Measurements from ENCODE around the gene CYP8B1.

Gene CYP8B1

GRCh38 chr3:42875325-42876151 lies at the start of gene CYP8B1:
TSS of gene CYP8B1 (minus strand) at chr3:42875879. CDS start at chr3:42875816, 63 bp downstream.
- DNase-seq: no peak

- DNase-seq: no peak
These were observed 47.9 kb upstream of the CYP8B1 start for GRCh38 chr3:42923606-42924005.

- no peak for DNase-seq
These were observed 39.3 kb upstream of the CYP8B1 start for GRCh38 chr3:42914771-42915515.

- no peak for DNase-seq
These were observed 35.9 kb upstream of the CYP8B1 start for GRCh38 chr3:42911551-42911950.

GRCh38 chr3:42908675-42909074 lies 33.0 kb upstream of the CYP8B1 start:
- DNase-seq: no peak

GRCh38 chr3:42906848-42907183 lies 31.1 kb upstream of the CYP8B1 start:
- no peak for DNase-seq

GRCh38 chr3:42906070-42906847 lies 30.6 kb upstream of the CYP8B1 start, which contains the start of gene ZNF662:
TSS of gene ZNF662 (plus strand) at chr3:42906142. CDS start at chr3:42908115, 1,973 bp downstream.
- DNase-seq: no peak

GRCh38 chr3:42905740-42906069 lies 30.0 kb upstream of the CYP8B1 start:
- DNase-seq: no peak

- no peak for DNase-seq
These were observed 28.4 kb upstream of the CYP8B1 start for GRCh38 chr3:42904076-42904475.

GRCh38 chr3:42902257-42902656 lies 26.6 kb upstream of the CYP8B1 start:
- DNase-seq: no peak

- DNase-seq: no peak
These were observed 25.4 kb upstream of the CYP8B1 start for GRCh38 chr3:42901073-42901415.

GRCh38 chr3:42900226-42901072 lies 24.8 kb upstream of the CYP8B1 start:
- DNase-seq: no peak

- no peak for DNase-seq
These were observed 23.4 kb upstream of the CYP8B1 start for GRCh38 chr3:42898896-42899675.

GRCh38 chr3:42895580-42895868 lies 19.8 kb upstream of the CYP8B1 start:
- no peak for DNase-seq

- no peak for DNase-seq
These were observed 19.3 kb upstream of the CYP8B1 start for GRCh38 chr3:42894698-42895579.

- DNase-seq: no peak
These were observed 17.1 kb upstream of the CYP8B1 start for GRCh38 chr3:42892807-42893206.

- DNase-seq: no peak
These were observed 16.5 kb upstream of the CYP8B1 start for GRCh38 chr3:42892169-42892568.

GRCh38 chr3:42891042-42891441 lies 15.4 kb upstream of the CYP8B1 start:
- no peak for DNase-seq

GRCh38 chr3:42887084-42887483 lies 11.4 kb upstream of the CYP8B1 start:
- DNase-seq: no peak

- no peak for DNase-seq
These were observed 10.7 kb upstream of the CYP8B1 start for GRCh38 chr3:42886294-42886822.

- no peak for DNase-seq
These were observed 8.6 kb upstream of the CYP8B1 start for GRCh38 chr3:42884324-42884723.

Data from SHP77 (cell line).